GM23338 (cell line): Measurements from ENCODE around the gene SIK2. TPM values are rescaled to one million over a fixed set of nuclear protein-coding genes. Genes with fewer than 3 reads are reported as not detected.

Experiments
- polyA plus RNA-seq: library from polyadenylated mRNA; unstranded; fragments of >200 nt; fragmentation: Nextera tagmentation; extraction: Ambion mirVana; gene quantifications from 2 replicates; pipeline ENCODE4 v1.2.1, GENCODE V29; 2016
- total RNA-seq: library from RNA; depleted of rRNA; stranded (reverse); fragments of >200 nt; shearing (Covaris generic); gene quantifications from 2 replicates; pipeline ENCODE4 v1.2.3, GENCODE V29; 2014; rRNA removed

SIK2 gene
- total and polyA plus RNA-seq, 2 experiments from 2014 or later: 2.3 to 6.7 TPM

Other genes with a start within 250 kb of the SIK2 start
- gene POU2AF1, start 223.2 kb upstream of the SIK2 start, total RNA-seq: not detected in 2 replicates
- not detected in 2 replicates for gene POU2AF1, start 223.2 kb upstream of the SIK2 start, polyA plus RNA-seq
- gene BTG4, start 90.1 kb upstream of the SIK2 start, total RNA-seq: 0.31 TPM in 1 of 2 replicates, not detected in the other
- 0.21 TPM in 1 of 2 replicates, not detected in the other for gene BTG4, start 90.1 kb upstream of the SIK2 start, polyA plus RNA-seq
- gene HOATZ, start 87.7 kb upstream of the SIK2 start, total RNA-seq: not detected in 2 replicates
- not detected in 2 replicates for gene HOATZ, start 87.7 kb upstream of the SIK2 start, polyA plus RNA-seq
- gene LAYN, start 61.7 kb upstream of the SIK2 start, total RNA-seq: 4.3 and 6.8 TPM in 2 replicates
- 6.8 and 7.9 TPM in 2 replicates for gene LAYN, start 61.7 kb upstream of the SIK2 start, polyA plus RNA-seq
- 75.3 and 82.0 TPM in 2 replicates for gene PPP2R1B, start 163.9 kb downstream of the SIK2 start, total RNA-seq
- 15.9 and 18.5 TPM in 2 replicates for gene PPP2R1B, start 163.9 kb downstream of the SIK2 start, polyA plus RNA-seq